Measurements from ENCODE around the gene TKTL2. TPM values are rescaled to one million over a fixed set of nuclear protein-coding genes. Genes with fewer than 3 reads are reported as not detected.

The TKTL2 gene
- total RNA-seq = 10 to 100 TPM; 45.9 to 47.5 TPM
- 211 TPM for polyA plus RNA-seq (ENCODE audit: insufficient read depth, low read depth, low replicate concordance)
- long read RNA-seq, donor 1, partial matches to known transcripts = 0 of 1 reads
- long read RNA-seq, donor 1, other reads (novel, unspliced or antisense) = 0 of 1 reads
- long read RNA-seq, donor 2 = 0 reads

GRCh38 chr4:163473576-163473975 lies at the start of gene TKTL2:
TSS of gene TKTL2 (minus strand) at chr4:163473754. CDS start at chr4:163473734, 20 bp downstream.
- peak; percentile 49 for DNase-seq
- Histone ChIP-seq H3K4me1 (no peaks in the 10 kb centered on the region), H3K9me3 (no peaks in the 10 kb centered on the region), H3K27ac (no peak within 1 kb of the TSS), H3K4me3 (peak within 1 kb of the TSS; percentile 24 to 35), H3K36me3 (ENCODE audit: low read depth, missing control alignments) (no peaks in the 10 kb centered on the region), H3K27me3 (no peaks in the 10 kb centered on the region)
- intact Hi-C loops (cut with DNase I; ENCODE audit: low total_unique reads) = no loop called here
- TF ChIP-seq, protein P1, sequence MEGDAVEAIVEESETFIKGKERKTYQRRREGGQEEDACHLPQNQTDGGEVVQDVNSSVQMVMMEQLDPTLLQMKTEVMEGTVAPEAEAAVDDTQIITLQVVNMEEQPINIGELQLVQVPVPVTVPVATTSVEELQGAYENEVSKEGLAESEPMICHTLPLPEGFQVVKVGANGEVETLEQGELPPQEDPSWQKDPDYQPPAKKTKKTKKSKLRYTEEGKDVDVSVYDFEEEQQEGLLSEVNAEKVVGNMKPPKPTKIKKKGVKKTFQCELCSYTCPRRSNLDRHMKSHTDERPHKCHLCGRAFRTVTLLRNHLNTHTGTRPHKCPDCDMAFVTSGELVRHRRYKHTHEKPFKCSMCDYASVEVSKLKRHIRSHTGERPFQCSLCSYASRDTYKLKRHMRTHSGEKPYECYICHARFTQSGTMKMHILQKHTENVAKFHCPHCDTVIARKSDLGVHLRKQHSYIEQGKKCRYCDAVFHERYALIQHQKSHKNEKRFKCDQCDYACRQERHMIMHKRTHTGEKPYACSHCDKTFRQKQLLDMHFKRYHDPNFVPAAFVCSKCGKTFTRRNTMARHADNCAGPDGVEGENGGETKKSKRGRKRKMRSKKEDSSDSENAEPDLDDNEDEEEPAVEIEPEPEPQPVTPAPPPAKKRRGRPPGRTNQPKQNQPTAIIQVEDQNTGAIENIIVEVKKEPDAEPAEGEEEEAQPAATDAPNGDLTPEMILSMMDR (IDR thresholded peaks at IDR 0.05) = no peak
- no peak for TF ChIP-seq POLR2A (IDR thresholded peaks at IDR 0.05)
- 74 to 75% methylated on average over 21 to 32 of the region's 32 CpGs for WGBS, 2 donors

GRCh38 chr4:163515198-163515597 lies 41.6 kb upstream of the TKTL2 start:
- Histone ChIP-seq H3K27ac (no peak overlapping the region), H3K4me1 (no peaks in the 10 kb centered on the region), H3K4me3 (no peak overlapping the region), H3K9me3 (no peaks in the 10 kb centered on the region), H3K36me3 (ENCODE audit: low read depth, missing control alignments) (no peaks in the 10 kb centered on the region), H3K27me3 (no peaks in the 10 kb centered on the region)
- intact Hi-C loops (cut with DNase I; ENCODE audit: low total_unique reads) = no loop called here
- WGBS, 2 donors = 91 to 98% methylated on average over 8 of the region's 8 CpGs
- TF ChIP-seq, protein P1 (IDR thresholded peaks at IDR 0.05) = no peak
- no peak for TF ChIP-seq POLR2A (IDR thresholded peaks at IDR 0.05)
- no peak for DNase-seq

DNA sequence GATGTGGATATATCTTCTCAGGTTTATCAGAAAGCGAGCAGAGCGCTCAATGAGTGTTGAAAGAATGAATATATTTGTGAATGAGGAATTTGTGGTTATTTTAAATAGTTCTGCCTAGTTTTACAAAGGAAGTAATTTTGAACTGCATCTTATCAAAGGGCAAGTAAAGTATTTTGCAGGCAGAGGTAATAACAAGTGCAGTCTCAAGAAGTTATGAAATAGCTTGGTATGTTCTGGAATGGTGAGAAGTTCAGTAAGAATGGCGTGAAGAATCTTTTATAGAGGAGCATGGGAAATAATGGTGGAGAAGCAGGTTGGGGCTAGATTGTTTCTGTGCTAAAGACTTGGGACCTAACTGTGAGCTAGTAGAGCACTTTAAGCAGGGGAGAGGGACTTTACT lies 31.8 kb upstream of the TKTL2 start:
- H3K27me3 ChIP-seq = no peaks in the 10 kb centered on the region
- no peak for DNase-seq
- no peak overlapping the region for H3K27ac ChIP-seq
- intact Hi-C loops (cut with DNase I; ENCODE audit: low total_unique reads) = no loop called here
- no peak overlapping the region for H3K4me3 ChIP-seq
- WGBS, 2 donors = 85 to 89% methylated on average over 3 of the region's 3 CpGs
- H3K9me3 ChIP-seq = no peaks in the 10 kb centered on the region
- H3K4me1 ChIP-seq = no peaks in the 10 kb centered on the region
- TF ChIP-seq, protein P1 (IDR thresholded peaks at IDR 0.05) = no peak
- TF ChIP-seq POLR2A (IDR thresholded peaks at IDR 0.05) = no peak
- no peaks in the 10 kb centered on the region for H3K36me3 ChIP-seq (ENCODE audit: low read depth, missing control alignments)

GRCh38 chr4:163500586-163500985 lies 27.0 kb upstream of the TKTL2 start:
- WGBS, 2 donors = 82 to 88% methylated on average over 1 of the region's 1 CpG
- no peak for DNase-seq
- H3K36me3 ChIP-seq (ENCODE audit: low read depth, missing control alignments) = no peaks in the 10 kb centered on the region
- H3K4me1 ChIP-seq = peaks cover 3% of the 10 kb centered on the region
- no peak overlapping the region for H3K27ac ChIP-seq
- no peak for TF ChIP-seq POLR2A (IDR thresholded peaks at IDR 0.05)
- TF ChIP-seq, protein P1 (IDR thresholded peaks at IDR 0.05) = no peak
- H3K9me3 ChIP-seq = no peaks in the 10 kb centered on the region
- H3K27me3 ChIP-seq = no peaks in the 10 kb centered on the region
- no peak overlapping the region for H3K4me3 ChIP-seq
- intact Hi-C loops (cut with DNase I; ENCODE audit: low total_unique reads) = no loop called here

DNA sequence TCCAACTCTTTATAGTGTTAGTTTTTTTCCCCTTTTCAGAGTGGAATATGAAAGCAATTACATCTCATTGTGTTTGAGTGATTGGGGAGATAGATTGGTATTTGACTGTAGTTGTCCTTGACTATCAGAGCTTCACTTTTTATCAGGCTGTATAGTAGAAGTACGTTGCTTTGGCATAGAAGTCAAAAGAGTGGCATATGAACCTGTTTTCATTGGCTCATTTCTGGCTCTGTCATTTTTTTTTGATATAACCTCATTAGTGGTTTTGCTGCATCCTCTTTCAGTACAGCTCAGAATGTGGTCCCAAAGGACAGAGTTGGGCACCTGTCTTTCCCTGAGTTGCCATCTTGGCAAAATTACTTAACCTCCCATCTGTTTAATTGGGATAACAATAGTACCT lies 22.3 kb upstream of the TKTL2 start:
- Histone ChIP-seq H3K9me3 (no peaks in the 10 kb centered on the region), H3K27me3 (no peaks in the 10 kb centered on the region), H3K27ac (peak overlapping the region in 1 of 2 donors; percentile 78), H3K36me3 (ENCODE audit: low read depth, missing control alignments) (no peaks in the 10 kb centered on the region), H3K4me3 (no peak overlapping the region), H3K4me1 (peaks cover 3% of the 10 kb centered on the region)
- no peak for TF ChIP-seq POLR2A (IDR thresholded peaks at IDR 0.05)
- TF ChIP-seq, protein P1 (IDR thresholded peaks at IDR 0.05) = no peak
- intact Hi-C loops (cut with DNase I; ENCODE audit: low total_unique reads) = loop anchor here (10.0 kb wide), 1 partner anchor 49 kb away; no protein-coding TSS in a partner anchor
- DNase-seq = no peak
- WGBS, 2 donors = 9 to 14% methylated on average over 1 of the region's 1 CpG

All from testis (tissue), 5 donors.